Testis (tissue), 3 donors: ENCODE measurements around the gene MYBBP1A. TPM values are rescaled to one million over a fixed set of nuclear protein-coding genes. Genes with fewer than 3 reads are reported as not detected.

Source experiments
- DNase-seq: peaks from one replicate; pipeline ENCODE4 v3.0.0-alpha.2; 2019
- H3K27ac ChIP-seq, 2 donors: fragments of 200-600 bp; sonication (generic); one replicate each; pipeline ENCODE4 v1.5.1; 2019
- H3K27me3 ChIP-seq: fragments of 200-600 bp; sonication (generic); one replicate; pipeline ENCODE4 v1.5.1; 2019
- H3K36me3 ChIP-seq: fragments of 200-600 bp; sonication (generic); one replicate; pipeline ENCODE4 v1.5.1; 2017; ENCODE audit warnings: low read depth; ENCODE audit errors: missing control alignments
- H3K4me1 ChIP-seq: fragments of 200-600 bp; sonication (generic); one replicate; pipeline ENCODE4 v1.5.1; 2019
- H3K4me3 ChIP-seq, 2 donors: fragments of 200-600 bp; sonication (generic); one replicate each; pipeline ENCODE4 v1.5.1; 2017 to 2019
- H3K9me3 ChIP-seq: fragments of 200-600 bp; sonication (generic); one replicate; pipeline ENCODE4 v1.5.1; 2017
- POLR2A ChIP-seq: fragments of 450-650 bp; IDR thresholded peaks from one replicate; pipeline ENCODE4 v1.6.1; 2017; ENCODE audit warnings: antibody characterized with exemption, mild to moderate bottlenecking, moderate library complexity
- WGBS, 2 donors: methylation state at CpG; one replicate each; pipeline ENCODE4 v1.1.5; 2018; 5-methylcytosine and 5-hydroxymethylcytosine counted together
- intact Hi-C: fragments of 100-400 bp; cut with DNase I; formaldehyde crosslinking; loops from one replicate; pipeline ENCODE4 v1.15.1; 2023; ENCODE audit warnings: low total_unique reads
- polyA plus RNA-seq: library from polyadenylated mRNA; stranded (reverse); fragments of 350-450 nt; fragmentation: Illumina TruSeq; extraction: RNeasy Lipid Tissue Mini Kit (QIAGEN cat#74804); gene quantifications from one replicate; pipeline ENCODE4 v1.2.3, GENCODE V29; 2014; ENCODE audit warnings: low read depth, low replicate concordance; ENCODE audit not compliant: insufficient read depth
- total RNA-seq, 2 donors: library from RNA; depleted of rRNA; stranded (reverse); fragments of >200 nt; gene quantifications; one replicate each; pipeline ENCODE4 v1.2.3, GENCODE V29; 2016
- TF ChIP-seq, protein P1 (sequence below), 3 experiments: fragments of 450-650 bp in 2 of 3; fragments of 200-600 bp in 1 of 3; sonication (generic) in 1 of 3; IDR thresholded peaks; one replicate each; pipeline ENCODE4 v1.5.1; 2016 to 2019; ENCODE audit warnings: antibody characterized with exemption in 3 of 3, mild to moderate bottlenecking in 2 of 3, moderate library complexity in 1 of 3

Gene MYBBP1A
- total and polyA plus RNA-seq, 3 donors from 2014 or later = 32.9 to 78.9 (median 74.1) TPM

DNA sequence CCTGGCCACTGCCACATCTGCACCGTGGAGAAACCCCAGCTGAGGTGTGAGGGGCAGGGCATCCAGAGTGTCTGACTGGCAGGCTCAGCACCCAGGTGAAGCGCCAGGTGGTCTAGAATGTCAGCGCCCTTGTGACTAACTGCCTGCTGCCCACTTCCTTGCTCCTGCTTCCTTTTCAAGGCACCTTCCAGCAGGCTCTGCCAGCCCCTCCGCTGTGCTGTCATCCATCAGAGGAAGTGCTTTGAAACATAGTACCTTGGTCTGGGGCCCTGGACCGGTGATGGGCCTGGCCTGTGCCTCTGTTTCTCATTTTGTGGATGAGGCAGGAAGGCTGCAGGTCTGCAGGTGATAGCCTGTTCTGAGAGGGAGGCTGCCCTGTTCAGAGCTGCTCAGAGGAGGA is 51.0 kb downstream of the MYBBP1A start:
- no peak for DNase-seq
- intact Hi-C loops = no loop called here
- Histone ChIP-seq H3K27me3 (no peaks in the 10 kb centered on the region), H3K9me3 (no peaks in the 10 kb centered on the region), H3K4me3 (no peak overlapping the region), H3K4me1 (peaks cover 3% of the 10 kb centered on the region), H3K27ac (no peak overlapping the region), H3K36me3 (no peaks in the 10 kb centered on the region)
- 77 to 78% methylated on average over 3 to 5 of the region's 5 CpGs for WGBS, 2 donors
- TF ChIP-seq, protein P1, sequence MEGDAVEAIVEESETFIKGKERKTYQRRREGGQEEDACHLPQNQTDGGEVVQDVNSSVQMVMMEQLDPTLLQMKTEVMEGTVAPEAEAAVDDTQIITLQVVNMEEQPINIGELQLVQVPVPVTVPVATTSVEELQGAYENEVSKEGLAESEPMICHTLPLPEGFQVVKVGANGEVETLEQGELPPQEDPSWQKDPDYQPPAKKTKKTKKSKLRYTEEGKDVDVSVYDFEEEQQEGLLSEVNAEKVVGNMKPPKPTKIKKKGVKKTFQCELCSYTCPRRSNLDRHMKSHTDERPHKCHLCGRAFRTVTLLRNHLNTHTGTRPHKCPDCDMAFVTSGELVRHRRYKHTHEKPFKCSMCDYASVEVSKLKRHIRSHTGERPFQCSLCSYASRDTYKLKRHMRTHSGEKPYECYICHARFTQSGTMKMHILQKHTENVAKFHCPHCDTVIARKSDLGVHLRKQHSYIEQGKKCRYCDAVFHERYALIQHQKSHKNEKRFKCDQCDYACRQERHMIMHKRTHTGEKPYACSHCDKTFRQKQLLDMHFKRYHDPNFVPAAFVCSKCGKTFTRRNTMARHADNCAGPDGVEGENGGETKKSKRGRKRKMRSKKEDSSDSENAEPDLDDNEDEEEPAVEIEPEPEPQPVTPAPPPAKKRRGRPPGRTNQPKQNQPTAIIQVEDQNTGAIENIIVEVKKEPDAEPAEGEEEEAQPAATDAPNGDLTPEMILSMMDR (IDR thresholded peaks at IDR 0.05) = no peak
- no peak for TF ChIP-seq POLR2A

DNA sequence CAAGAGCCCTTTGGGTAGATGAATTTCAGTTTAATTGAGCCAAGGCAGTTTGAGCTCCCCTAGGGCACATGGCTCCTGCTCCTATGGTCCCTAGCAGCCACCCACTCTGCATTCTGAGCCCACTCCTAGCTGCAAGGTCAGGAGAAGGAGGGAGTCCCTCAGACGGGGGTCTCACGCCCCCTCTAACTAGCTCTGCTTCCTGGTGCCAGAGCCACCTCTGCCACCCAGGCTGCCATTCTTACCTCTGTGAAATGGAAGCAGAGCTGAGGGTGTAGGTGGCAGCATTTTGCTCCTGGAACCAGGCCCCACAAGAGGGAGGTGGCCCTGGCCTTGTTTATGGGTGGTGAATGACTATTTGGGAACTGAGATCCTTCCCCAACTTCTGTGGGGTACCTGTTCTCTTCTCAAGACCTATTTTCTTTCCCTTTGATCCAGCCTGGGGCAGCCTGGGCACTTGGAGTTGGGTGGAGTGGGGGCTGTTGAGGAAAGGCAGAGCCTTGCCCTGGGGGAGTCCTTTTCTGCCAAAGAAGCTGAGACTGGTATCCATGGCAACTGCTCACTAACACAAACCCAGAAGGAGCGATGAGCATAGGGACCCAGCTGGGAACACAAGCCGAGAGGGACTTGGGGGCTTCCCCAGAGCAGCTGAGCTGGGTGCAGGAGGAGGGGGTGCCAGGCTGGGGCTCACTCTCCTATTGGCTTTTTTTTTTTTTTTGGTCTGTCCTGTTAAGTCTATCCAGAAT is 51.7 kb downstream of the MYBBP1A start:
- intact Hi-C loops = no loop called here
- no peak overlapping the region for H3K4me3 ChIP-seq
- no peaks in the 10 kb centered on the region for H3K36me3 ChIP-seq
- WGBS, 2 donors = 83 to 91% methylated on average over 4 of the region's 4 CpGs
- no peak overlapping the region for H3K27ac ChIP-seq
- H3K9me3 ChIP-seq = no peaks in the 10 kb centered on the region
- no peaks in the 10 kb centered on the region for H3K27me3 ChIP-seq
- DNase-seq = no peak
- TF ChIP-seq POLR2A = no peak
- TF ChIP-seq, protein P1 (IDR thresholded peaks at IDR 0.05) = no peak
- peaks cover 3% of the 10 kb centered on the region for H3K4me1 ChIP-seq

DNA sequence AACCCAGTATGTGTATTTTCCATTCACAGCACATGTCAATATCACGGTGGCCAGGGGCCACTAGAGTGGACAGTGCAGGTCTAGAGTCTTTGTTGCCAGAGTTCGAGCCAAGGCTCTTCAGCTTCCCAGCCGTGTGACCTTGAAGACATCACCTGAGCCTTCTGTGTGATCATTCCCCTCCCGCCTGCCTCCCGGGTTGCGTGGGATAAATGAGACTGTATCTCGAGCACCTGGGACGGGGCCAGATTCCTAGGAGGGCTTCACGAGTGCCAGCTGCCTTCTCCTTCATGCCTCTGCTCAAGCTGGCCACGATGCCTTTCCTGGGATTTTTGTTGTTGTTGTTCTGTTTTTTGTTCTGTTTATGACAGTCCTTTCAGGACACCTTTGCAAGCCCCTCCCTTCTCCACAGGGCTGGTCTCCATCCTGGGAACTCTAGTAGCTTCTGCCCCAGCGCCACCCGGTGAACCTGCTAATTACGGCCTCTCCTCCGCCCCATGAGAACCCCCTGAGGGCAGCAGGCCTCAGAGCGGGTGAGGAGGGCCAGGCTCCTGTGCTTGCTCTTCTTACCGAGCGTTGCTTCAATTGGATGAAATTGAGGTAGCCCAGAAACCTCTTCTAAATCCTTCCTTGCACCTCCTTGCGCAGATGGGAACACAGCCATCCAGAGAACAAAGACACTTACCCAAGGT is 52.6 kb downstream of the MYBBP1A start:
- peaks cover 7% of the 10 kb centered on the region for H3K4me1 ChIP-seq

DNA sequence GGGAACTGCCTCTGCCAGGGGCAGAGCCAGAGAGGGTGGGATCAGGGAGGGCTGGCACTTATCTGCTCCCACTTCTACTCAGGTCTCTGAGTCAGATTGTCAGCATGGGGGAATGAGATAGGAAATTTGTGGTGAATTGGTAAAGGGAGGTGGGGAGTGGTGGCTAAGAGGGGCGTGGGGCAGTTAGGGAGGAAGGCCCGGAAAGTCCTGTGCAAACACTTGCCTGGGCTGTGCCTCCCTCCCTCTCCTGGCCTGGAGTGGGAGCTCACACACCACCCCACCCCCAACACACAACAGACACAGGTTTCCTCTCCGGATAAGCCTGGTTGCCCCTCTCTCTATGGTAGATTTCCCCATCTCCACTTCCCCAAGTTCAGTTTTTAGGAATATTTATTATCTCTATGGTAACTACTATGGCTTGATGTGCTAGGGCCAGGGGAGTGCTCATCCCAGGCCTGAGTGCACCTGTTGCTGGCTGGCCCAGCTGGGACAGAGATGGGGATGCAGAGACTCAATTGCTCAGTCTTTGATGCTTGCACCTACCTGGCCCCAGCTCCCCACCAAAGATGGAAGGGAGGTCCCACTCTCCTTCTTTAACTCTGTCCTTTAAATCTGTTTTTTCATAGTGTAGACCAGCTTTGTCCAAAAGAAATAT is 53.8 kb downstream of the MYBBP1A start:
- WGBS, 2 donors = 59 to 78% methylated on average over 3 of the region's 3 CpGs
- no peak overlapping the region for H3K27ac ChIP-seq
- TF ChIP-seq, protein P1 (IDR thresholded peaks at IDR 0.05) = no peak
- no peak for TF ChIP-seq POLR2A
- no peak for DNase-seq
- no peaks in the 10 kb centered on the region for H3K27me3 ChIP-seq
- no peaks in the 10 kb centered on the region for H3K36me3 ChIP-seq
- H3K9me3 ChIP-seq = no peaks in the 10 kb centered on the region
- intact Hi-C loops = no loop called here
- no peak overlapping the region for H3K4me3 ChIP-seq
- peaks cover 7% of the 10 kb centered on the region for H3K4me1 ChIP-seq

More for the DNA sequence above, 52.6 kb downstream of the MYBBP1A start:
- intact Hi-C loops = no loop called here
- Histone ChIP-seq H3K27ac (no peak overlapping the region), H3K9me3 (no peaks in the 10 kb centered on the region), H3K4me3 (no peak overlapping the region), H3K36me3 (no peaks in the 10 kb centered on the region), H3K27me3 (no peaks in the 10 kb centered on the region)
- TF ChIP-seq POLR2A = no peak
- TF ChIP-seq, protein P1 (IDR thresholded peaks at IDR 0.05) = no peak
- 47 to 55% methylated on average over 15 to 18 of the region's 18 CpGs for WGBS, 2 donors
- no peak for DNase-seq
